Cortex of kidney (tissue), 1 donor: ENCODE data around the gene MARCHF9.
"Not testable (repeated sequence)": the region's sequence is repeated elsewhere in the genome, so short reads cannot be mapped to it uniquely, and the experiment has no call there.

Experiments
- DNase-seq: peaks from one replicate; lab custom pipeline; 2025; lab: John Stamatoyannopoulos, UW

Gene MARCHF9

DNA sequence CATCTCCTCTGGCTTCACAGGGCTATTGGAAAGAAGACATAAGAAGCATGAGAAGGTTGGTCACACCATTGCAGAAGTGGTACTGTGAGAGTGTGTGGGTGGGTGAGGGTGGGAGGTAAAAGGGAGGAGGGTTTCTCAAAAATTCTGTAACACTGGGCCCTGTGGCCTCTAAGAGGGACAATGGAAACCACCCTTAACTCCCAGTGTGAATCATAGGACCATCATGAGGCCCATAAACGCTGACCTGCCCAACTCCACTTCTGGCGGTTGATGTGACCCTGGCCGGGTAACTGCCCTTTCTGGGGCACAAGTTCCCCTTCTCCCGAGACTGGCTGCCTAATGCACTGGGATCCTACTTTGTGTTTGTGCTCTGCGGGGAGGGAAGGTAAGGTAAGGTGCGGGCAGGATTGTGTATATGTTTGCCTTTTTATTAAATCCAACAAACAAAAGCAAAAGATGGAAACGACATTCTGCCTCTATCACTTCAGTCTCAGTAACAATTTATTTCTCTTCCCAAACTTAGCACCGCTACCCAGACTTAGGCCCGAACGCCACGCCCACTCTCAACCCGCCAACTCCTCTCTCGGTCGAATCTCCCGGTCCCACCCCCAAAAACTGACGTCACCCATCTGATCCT, 16.5 kb downstream of the MARCHF9 start:
- no peak for DNase-seq

DNA sequence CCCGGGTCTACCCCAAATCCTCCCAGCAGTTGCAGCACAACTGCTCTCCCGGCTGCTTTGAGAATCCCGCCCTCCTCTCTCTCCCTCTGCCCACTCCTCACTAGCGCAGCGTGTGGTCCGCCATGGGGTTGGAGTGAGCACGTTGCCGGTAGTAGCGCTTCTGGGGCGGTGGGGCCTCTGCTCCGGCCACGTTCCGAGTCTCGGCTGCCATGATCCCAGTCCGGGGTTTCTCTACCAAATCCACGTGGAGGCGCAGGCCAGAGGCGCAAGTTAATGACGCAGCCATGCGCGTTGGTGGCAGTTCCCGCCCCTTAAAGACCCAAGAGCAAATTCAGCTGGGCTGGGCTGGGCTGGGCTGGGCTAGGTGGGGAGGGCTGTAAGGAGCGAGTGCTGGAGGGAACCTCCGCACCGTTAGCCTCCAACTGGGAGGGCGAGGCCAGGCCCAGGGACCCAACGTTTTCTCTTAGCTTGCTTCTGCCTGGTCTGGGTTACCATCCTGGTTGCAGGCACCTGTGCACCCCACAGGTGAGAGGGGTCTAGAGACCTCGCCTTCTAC, 17.0 kb downstream of the MARCHF9 start, which contains the start of gene METTL1:
METTL1 (minus strand) TSS at position 233 of the 556 bp plus-strand sequence; CDS start at position 211, 22 bp downstream.
- DNase-seq: no peak

- DNase-seq: no peak
Observed at GRCh38 chr12:57772429-57773322, 17.8 kb downstream of the MARCHF9 start, which contains the start of gene EEF1AKMT3. Gene EEF1AKMT3, plus strand, starts transcription at chr12:57772614. Its CDS starts 111 bp downstream, at chr12:57772725.

DNA sequence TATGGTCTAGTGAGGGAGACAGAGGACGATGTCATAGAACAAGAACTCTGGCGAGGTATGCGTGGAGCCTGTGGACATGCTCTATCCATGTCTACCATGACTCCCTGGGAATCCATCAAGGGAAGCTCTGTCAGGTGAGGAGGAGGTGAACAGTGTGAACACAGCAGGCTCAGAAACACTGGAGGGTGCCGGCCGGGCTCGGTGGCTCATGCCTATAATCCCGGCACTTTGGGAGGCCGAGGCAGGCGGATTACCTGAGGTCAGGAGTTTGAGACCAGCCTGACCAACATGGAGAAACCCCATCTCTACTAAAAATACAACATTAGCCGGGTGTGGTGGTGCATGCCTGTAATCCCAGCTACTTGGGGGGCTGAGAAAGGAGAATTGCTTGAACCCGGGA, 19.7 kb downstream of the MARCHF9 start:
- DNase-seq: not testable (repeated sequence)

- no peak for DNase-seq
Observed at GRCh38 chr12:57775044-57775443, 20.1 kb downstream of the MARCHF9 start.

DNA sequence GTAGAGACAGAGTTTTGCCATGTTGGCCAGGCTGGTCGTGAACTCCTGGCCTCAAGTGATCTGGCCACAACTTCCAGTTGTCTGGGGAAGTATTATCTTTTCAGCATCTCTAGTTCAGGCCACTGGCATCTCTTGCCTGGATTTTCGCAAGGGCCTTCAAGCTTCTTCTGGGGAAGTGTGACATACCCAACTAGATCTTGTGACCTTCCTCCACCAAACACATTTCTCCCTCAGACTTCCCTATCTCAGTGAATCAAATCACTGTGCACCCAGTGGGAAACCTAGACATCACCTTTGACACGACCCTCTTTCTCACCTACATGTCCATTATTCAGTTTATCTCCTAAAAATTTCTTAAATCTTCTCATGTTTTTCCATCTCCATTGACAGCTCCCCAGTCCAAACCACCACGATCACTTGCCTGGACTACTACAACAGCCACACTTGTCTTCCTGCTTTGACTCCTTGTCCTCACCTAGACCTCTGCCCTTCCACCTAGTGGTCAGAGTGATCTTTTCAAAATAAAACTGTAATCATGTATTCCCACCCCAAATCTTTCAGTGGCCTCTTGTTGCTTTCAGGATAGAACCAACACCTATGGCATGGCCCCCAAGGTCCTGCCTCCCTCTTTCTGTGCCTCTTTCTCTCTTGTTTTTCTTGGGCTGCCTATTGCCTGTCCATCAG, 20.8 kb downstream of the MARCHF9 start:
- DNase-seq: no peak

- DNase-seq: no peak
Observed at GRCh38 chr12:57776247-57776587, 21.3 kb downstream of the MARCHF9 start.

GRCh38 chr12:57777367-57777766, 22.5 kb downstream of the MARCHF9 start:
- no peak for DNase-seq

DNA sequence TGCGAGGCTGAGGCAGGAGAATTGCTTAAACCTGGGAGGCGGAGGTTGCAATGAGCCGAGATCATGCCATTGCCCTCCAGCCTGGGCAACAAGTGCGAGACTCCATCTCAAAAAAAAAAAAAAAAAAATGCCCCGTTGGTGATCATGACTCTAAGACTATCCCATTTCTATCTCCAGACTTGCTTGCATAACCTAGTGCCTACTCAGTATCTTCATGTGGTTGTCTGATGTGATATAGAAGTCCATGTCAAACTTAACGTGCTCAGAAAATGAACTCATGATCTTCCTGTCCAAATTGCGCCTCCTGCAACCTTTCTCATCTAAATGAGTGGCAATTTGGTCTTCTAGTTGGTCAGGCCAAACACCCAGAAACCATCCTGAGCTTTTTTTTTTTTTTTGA, 23.0 kb downstream of the MARCHF9 start:
- DNase-seq: no peak

DNA sequence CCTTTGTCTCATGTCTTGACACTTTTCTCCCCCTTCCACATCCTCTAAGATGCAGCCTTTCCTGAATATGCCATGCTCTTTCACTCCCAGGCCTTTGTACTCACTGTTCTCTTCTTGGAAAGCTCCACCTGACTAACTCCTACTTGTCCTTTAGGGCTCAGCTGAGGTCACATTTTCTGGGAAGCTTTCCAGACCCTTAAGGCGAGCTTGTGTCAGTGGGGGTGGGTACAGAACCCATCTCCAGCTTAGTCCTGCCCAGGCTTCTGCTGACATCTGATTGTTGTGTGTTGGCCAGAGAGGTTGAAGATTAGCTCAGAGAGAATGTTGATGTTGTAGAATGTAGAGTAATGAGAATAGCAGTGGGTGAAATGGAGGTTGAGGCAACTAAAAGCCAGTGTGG, 24.8 kb downstream of the MARCHF9 start:
- DNase-seq: no peak

GRCh38 chr12:57780284-57780897, 25.5 kb downstream of the MARCHF9 start:
- DNase-seq: no peak

DNA sequence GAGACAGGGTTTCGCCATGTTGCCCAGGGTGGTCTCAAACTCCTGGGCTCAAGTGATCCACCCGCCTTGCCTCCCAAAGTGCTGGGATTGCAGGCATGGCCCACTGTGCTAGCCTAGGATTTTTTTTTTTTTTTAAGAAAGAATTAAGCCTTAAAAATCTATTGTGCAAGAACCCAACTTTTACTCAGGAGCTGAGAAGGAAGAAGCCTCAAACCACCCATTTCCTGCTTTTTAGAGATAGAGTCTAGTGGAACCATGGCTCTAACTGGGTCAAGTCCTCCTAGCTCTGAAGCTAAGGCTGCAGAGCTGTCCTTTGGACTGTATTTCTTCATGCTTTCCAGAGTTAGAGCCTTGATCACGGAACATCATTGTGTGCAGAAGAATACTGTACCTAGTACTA, 26.3 kb downstream of the MARCHF9 start:
- no peak for DNase-seq

DNA sequence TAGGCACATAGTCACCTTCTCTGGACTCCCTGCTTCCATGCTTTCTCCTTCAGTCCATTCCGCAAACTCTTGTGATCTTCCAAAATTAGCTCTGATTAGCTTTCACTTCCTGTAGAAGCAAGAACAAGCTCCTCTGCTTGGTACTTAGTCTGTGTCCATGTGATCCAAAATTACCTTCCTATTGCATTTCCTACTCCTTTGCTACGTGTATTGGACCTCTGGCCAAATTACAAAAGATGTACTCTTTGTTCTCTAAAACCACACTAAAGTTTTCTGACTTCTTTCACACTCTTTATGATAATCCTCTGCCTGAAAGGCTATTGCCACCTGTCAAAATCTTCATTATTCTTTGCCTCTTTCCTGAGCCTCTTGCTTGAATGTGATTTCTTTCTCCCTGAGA, 26.9 kb downstream of the MARCHF9 start:
- DNase-seq: no peak

- no peak for DNase-seq
Observed at GRCh38 chr12:57782243-57782607, 27.3 kb downstream of the MARCHF9 start.

GRCh38 chr12:57782608-57783465, 27.9 kb downstream of the MARCHF9 start, which contains the start of gene TSFM:
Gene TSFM, plus strand, starts transcription at chr12:57782787. Its CDS starts 15 bp downstream, at chr12:57782802.
- DNase-seq: peak; percentile 71

- DNase-seq: no peak
Observed at GRCh38 chr12:57783466-57783801, 28.5 kb downstream of the MARCHF9 start.

DNA sequence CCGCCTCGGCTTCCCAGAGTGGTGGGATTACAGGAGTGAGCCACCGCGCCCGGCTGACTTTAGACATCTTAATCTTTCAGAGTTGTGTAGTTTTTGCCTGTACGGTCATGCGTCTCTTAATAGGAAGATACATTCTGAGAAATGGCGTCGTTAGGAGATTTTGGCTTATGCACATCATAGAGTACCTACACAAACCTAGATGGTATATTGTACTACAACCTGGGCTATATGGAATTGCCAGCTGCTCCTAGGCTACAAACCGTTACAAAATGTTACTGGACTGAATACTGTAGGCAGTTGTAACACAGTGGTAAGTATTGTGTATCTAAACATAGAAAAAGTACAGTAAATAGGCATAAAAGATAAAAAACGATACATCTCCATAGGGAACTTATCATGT, 29.0 kb downstream of the MARCHF9 start:
- DNase-seq: no peak

DNA sequence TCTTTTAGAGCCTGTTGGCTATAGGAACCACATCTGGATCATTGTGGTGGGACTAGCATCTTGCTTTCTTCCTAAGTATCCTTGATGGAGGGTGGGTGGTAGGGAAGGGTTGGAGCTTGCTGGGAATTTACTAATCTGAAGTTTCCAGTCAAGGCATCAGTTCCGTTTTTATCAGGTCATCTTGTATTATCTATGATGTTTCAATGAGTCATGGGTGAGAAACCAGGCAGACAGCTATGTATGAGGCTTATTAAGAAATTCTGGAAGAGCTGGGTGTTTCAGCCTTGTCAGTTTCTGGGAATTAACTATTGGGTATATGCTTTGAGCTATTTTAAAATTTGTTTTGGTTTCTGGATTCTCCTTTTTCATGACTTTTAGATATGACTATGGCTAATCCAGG, 39.0 kb downstream of the MARCHF9 start:
- no peak for DNase-seq

DNA sequence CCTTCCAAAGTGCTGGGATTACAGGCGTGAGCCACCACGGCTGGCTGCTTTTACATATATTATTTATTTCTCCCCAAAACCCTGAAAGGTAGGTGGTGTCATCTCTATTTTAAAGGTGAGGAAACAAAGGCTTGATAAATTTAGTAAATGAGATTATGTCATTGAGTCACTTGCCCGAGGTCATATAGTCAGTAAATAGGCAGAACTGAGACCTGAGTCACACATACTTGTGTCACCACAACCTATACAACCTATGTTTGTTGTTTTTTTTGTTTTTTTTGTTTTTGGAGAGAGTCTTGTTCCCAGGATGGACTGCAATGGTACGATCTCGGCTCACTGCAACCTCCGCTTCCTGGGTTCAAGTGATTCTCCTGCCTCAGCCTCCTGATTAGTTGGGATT, 40.5 kb downstream of the MARCHF9 start:
- no peak for DNase-seq

- no peak for DNase-seq
Observed at GRCh38 chr12:57796996-57797395, 42.1 kb downstream of the MARCHF9 start.

- no peak for DNase-seq
Observed at GRCh38 chr12:57797933-57798332, 43.0 kb downstream of the MARCHF9 start.
